8988T (cell line): ENCODE data around the gene C7orf25.

Experiments used
- DNase-seq: peaks from one replicate; pipeline ENCODE4 v3.0.0; 2011

Gene C7orf25

DNA sequence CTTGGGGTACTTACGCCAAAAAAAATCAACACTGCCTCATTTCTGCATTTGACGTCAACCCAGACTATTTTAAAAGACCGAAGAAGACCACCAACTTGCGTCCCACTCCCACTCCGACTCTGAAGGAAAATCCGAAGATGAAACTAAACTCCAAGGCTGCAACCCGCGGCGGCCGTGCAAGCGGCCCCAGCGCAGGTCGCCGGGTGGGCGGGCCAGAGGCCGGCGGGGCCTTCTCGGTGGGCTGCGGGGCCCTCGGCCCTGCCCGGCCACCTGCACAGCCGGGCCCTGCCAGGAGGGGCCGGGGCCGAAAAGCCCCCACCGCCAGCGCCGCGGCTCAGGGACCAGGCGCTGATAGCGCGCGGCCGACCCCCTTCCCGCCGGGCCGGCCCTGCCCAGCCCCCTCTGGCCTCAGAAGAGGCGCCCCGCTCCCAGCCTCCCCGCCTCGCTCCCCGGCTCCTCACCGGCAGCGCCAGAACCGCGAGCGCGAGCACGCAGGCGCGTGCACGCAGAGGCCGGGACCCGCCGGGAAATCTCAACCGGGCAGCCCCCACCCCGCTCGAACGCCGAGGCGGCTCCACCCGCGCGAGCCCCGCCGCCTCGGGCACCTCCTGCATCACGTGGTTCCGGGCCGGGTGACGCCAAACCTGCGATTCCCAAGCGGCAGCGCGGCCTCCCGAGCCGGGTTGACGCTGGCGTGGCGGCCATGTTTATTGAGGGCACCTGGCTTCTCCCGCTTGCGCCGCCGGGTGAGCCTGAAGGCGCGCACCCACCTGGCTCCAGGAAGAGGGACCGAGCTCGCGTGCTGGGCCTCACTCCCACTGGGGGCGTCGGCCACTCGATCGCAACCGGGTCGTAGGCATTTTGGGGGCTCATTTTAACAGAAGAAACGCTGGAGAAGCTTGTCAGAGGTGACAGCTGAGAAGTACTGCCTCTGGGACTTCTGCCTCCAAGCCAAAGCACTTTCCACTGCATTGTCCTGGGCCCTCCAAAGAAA is at the start of gene C7orf25:
TSS of gene C7orf25 (minus strand) at position 617 of the 994 bp plus-strand sequence. CDS start 1,170 bp downstream, outside the sequence.
- peak; percentile 63 for DNase-seq

DNA sequence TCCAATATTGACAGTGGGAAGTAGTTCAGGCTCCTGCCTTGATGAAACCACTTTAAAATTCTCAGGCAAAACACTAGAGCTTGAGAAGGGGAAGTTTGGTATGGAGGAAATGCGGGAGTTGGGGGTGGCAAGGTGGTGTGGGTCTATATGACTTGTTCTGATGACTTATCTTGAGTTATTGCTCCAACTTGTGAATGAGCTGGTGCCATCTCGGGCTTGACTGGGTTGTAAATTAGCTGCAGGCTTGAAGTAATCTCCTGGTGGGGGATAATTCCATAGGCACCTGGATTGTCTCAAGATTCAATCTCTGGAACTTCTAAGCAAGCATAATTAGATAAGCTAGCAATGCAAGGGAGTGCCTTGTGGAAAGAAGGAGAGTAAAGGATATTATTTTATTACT is 49.3 kb upstream of the C7orf25 start:
- DNase-seq: no peak

DNA sequence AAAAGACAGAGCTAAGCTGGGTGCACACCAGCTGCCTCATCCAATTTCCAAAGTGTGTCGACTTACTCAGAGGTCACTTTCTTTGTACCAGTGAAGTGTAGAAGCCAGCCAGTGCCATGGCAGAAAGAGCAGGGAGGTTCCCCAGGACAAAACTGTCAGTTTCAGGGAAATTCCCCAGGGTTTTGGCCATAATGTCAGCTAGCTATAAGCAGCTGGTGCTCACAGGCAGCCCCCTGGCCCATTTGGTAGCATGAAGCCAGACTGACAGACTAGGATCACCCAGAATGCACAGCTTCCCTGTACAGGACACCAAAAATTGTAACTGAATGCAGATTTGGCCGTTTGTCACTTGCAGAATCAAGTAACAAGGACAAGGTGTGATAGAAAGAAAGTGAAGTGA is 48.9 kb upstream of the C7orf25 start:
- no peak for DNase-seq

DNA sequence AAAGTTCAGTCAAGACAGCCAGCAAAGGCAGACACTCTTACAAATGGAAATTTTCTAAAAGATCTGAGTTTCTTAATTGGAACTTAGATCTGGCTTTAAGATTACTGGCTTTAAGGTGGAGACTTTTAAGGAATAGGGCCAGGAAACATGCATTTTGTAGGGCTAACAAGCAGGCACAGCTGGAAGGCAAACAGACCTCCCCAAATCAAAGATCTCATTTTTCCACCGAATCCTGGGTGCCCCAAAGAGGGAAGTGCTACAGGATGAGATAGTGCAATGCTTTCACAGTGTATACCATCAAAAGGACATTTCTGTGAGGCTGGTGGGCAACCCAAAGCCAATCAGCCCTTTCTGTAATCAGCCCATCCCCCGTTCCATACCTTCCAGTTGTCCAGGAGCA is 47.7 kb upstream of the C7orf25 start:
- DNase-seq: no peak

DNA sequence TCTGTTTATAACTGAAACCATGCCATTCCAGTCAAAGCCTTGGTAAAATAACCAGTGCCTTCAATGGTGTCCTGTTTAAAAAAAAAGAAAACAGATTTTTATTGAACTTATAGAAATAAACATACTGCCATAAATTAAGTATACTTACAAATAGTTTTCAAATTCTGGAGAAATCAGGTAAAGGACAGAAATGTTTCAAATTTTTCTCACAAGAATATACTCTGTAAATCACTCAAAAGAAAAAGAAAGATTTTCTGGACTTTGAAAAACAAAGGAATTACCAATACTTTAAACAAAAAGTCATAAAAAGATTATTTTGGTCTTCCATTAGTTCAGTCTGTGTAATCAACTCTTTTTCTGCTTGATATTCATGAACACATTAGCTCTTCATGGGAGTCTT is 44.2 kb upstream of the C7orf25 start:
- no peak for DNase-seq

DNA sequence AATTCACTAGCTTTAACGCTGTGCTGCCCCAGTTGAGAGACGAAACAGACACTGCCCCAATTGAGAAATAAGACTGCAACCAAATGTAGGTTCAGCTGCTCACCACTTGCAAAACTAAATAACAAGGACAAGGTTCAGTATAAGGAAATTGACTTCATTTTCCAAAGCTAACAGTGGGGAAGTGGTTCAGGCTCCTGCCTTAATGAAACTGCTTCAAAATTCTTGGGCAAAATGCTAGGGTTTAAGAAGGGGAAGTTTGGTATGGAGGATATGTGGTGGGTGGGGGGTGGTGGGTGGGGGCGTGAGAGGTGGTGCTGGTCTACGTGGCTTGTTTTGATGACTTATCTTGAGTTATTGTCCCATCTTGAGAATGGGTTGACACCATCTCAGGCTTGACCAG is 42.1 kb upstream of the C7orf25 start:
- DNase-seq: no peak

DNA sequence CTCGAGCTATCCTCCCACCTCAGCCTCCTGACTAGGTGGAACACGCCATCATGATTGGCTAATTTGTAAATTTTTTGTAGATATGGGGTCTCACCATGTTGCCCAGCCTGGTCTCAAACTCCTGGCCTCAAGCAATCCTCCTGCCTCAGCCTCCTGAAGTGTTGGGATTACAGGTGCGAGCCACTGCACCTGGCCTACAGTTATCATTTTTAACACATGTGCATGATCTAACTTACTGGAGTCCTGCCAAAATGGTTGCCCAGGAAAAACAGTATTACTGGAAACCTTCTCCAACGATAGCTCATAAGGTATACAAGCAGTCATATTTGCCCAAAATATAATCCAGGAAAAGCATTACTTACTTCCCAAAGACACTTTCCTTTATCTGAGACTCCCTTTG is 40.5 kb upstream of the C7orf25 start:
- DNase-seq: no peak

DNA sequence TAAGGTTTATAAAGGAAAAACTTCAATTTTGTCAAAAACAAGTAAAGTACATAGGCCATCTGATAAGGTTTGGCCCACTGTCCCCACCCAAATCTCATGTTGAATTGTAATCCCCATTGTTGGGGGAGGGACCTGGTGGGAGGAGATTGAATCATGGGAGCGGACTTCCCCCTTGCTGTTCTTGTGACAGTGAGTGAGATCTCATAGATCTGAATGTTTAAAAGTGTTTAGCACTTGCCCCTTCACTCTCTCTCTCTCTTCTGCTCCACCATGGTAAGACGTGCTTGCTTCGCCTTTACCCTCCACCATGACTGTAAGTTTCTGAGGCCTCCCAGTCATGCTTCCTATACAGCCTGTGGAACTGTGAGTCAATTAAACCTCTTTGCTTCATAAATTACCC is 38.5 kb upstream of the C7orf25 start:
- no peak for DNase-seq

DNA sequence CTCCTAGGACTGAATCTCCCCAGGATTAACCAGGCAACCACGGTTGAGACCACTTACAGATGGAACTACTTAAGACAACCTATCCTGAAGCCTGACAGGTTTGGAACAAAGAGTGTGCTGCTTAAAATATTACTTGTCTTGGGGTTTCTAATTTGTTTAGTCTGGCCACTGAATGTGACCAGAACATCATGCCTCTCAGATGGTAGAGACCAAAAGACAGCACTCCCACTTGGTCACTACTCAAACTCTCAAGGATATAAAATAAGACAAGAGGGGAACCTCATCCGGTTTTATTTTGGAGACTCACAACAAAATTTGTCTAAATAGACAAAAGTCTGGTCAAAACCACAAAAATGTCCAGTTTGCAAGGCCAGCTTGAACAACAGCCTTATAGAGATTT is 35.7 kb upstream of the C7orf25 start:
- DNase-seq: no peak

DNA sequence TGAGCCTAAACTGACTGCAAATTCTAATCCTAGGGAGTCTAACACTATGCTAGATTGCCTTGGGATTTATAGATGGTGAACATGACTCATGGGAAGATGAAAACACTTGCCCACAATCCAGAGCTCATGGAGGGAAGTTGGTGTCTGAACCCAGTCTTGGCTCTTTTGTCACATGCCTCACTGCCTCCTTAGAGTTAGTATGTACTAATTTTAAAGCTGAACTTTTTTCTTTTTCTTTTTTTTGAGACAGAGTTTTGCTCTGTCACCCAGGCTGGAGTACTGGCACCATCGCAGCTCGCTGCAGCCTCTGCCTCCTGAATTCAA is 34.7 kb upstream of the C7orf25 start:
- DNase-seq: no peak

DNA sequence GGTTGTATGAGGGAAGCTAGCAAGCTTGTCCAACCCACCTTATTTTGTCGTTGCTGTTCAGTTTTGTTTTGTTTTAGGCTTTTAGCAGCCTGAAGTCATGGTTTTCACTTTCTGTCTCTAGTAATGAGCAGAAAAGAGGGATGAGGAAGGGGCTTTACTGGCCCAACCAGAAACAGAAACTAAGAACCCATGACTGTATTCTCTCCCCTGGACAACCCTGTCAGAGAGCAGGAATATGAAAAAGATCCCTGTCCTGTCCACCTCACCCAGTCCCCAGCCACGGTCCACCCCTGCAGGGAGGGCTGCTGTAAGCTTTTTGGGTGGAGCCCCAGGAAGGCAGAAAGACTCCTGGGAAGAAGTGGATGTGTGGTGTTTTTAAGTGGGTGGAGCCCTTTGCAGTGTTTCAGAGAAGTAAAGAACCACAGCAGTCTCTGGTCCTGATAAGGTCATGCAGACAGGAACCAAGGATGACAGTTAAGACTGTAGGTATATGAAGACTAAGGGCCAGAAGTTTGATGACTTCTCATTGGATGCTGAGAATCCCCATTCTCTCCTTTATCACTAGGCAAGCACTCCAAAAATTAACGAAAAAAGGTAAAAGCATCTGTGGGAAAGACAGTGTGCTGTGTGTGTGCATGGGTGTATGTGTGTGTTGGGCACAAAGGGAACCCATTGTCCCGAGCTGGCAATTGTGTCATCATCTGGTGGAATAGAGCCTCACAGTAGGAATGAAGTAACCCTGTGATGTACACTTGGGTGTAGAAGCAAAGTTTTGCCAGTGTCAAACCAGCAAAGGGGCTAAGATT is 34.2 kb upstream of the C7orf25 start:
- DNase-seq: no peak

DNA sequence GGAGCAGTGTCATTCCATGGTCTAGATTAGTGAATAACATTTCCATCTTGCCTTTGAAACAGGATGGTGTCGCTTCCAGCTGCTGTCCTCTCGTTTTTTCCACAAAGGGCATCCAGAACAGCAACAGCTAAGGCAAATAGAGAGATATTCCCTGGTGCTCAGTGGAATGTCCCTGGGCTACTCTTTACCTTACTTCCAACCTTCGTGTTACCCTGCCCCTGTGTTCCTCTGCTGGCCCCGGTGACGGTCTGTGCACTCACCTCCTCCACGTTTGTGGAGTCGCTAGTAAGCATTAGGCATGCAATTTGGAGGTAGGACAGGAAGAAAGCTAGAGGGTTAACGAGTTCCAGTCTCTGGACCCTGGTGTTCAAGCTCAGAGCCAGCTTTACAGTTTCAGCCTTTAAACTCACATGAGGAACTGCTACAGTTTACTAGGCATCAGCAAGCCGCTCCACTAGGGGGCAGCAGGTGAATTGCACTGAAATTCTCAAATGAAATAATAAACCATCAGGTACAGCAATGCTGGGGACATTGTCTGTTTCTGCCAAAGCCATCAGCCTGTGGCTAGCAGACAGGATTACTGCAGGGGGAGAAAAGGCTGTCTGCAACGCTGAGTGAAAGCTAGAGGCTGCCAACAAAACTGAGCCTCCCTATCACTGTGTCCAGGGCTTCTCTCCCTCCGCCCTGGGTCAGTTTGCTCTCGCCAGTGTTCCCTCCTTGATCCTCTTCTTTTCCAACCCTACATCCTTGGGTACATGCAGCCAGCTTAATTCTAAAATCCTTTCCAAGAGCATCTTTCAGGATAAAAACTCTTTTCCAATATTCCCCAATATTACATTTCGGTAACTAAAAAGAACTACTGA is 29.3 kb upstream of the C7orf25 start:
- peak; percentile 20 for DNase-seq

DNA sequence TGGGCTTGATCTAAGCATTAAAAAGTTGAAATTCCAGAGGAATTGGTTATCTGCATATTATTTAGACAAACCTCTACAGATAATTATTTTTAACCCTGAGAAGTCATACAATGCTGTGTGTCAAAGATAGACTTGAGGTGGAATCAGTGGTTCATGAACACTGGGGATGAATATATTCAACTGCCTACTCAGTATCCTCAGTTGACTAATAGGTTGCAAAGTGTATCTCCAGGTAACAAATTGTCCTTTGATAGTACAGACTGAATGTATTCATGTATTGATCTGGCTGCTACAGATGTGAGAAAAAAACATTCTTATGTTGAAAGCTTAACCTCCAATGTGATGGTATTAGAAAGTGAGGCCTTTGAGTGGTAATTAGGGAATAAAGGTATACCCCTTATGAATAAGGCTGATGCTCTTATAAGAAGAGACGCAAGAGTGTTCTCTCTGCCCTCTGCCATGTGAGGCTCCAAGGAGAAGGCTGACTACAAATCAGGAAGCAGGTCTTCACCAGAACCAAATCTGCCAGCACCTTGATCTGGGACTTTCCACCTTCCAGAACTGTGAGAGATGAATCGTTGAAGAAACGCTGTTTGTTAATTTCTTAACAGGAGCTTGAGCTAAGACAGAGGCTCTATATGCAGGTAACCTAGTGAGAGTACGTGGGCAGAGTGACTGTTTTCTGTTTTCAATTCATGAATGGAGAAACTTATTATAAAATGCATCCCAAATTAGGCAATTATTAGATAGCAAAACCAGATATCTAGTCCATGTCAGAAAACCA is 27.8 kb upstream of the C7orf25 start:
- no peak for DNase-seq

DNA sequence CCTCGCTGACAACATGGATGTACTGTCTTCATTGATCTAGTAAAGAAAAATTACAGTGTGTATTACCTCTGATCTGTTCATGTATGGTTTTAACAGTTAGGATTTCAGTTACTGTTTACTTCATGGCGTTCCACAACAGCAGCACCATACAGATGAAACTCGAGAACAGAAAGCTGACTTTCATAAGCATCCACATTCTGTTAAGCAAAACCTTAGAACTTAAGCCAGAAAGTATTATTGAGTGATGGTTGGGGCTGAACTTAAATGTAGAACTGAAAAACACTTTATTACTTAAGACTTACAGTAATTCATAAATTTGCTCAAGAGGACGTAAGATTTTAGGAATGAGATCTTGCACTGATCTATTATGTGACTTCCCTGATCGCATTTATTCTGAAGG is 24.0 kb upstream of the C7orf25 start:
- no peak for DNase-seq

DNA sequence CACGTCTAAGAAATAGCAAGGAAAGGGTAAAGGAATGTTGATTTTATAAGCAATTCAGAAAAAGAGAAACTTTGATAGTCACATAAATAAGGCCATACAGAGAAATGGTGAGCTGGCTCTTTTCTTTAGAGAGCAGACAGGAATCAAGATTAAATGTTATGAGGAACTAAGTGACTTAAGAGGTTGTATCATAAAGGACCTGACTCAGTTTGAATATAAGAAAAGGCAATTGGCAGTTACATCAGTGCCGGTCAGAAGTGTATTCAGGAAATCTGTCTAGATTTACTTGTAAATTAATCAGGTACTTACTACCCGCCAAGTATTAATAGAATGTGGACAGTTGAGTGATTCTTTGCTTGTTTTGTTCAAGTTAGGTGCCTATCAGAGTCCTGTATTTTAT is 22.4 kb upstream of the C7orf25 start:
- DNase-seq: no peak

DNA sequence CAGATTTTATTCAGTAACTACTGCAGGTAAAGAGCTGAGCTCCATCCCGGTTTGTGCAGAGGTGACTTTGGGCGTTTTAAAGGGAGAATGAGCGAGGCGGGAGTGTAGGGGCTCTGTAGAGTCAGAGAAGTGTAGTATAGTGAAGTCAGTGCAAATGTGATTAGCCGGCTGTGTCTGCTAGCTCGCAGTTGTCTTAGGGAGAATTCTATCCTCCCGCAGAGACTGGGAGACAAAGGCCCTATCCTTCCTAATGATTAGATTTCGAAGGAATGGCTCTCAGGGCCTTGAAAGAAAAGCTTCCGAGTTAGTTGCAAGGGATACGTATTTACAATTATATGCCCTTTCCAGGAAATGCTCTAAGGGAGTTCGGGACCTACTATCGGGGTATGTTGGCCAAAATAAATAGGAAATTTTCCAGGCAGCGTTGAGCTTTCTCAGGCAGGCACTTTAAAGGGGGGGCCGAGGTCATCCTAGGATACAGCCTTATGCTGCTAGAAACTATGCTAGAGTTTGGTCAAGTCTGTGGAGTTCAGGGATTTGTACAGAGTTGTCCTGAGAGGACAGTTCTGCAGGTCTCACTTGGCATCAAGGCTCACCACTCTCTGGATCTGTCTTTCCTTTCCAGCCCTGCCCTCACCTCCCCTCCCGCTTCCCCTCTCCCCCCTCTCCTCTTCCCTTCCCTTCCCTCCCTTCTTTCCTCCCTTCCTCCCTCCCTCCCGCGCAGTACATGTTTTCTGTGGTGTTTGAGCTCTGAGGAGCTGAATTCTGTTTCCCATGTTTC is 21.1 kb upstream of the C7orf25 start:
- no peak for DNase-seq

DNA sequence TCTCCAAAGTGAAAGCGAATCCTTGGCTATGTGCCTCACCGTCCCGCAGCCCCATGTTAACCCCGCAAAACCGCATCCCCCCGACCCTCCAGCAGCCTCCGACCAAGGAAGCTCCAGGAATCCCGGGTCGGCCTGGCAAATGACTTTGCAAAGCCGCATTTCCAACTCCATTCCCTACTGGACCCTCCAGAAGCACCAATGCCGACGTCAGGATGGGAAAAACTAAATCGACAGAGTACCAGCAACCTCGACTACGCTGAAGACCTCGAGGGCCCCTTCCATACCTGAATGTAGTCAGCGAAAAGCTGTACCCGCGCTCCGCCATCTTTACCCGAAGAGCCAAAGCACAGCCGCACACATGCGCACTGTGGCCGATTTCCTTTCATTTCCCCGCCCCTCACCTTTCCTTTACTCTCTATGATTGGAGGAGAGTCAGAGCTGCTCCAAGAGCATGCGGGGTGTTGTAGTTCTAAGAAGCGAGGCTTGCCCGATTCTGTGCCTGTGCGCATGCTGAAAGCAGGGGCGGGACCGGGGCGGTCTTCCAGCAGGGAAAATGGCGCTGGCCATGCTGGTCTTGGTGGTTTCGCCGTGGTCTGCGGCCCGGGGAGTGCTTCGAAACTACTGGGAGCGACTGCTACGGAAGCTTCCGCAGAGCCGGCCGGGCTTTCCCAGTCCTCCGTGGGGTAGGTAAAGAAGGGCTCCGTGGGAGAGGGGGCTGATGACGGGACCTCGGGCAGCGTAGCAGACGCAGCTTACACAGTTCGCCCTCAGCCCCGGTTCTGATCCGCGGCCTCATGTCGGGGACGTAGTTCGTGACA is 20.2 kb upstream of the C7orf25 start, which contains the start of the genes MRPL32 and PSMA2:
TSS of gene MRPL32 (plus strand) at position 543 of the 818 bp plus-strand sequence. CDS start at position 554, 11 bp downstream.
TSS of gene PSMA2 (minus strand) at position 341 of the 818 bp plus-strand sequence. CDS start at position 325, 16 bp downstream.
- DNase-seq: peak; percentile 63

DNA sequence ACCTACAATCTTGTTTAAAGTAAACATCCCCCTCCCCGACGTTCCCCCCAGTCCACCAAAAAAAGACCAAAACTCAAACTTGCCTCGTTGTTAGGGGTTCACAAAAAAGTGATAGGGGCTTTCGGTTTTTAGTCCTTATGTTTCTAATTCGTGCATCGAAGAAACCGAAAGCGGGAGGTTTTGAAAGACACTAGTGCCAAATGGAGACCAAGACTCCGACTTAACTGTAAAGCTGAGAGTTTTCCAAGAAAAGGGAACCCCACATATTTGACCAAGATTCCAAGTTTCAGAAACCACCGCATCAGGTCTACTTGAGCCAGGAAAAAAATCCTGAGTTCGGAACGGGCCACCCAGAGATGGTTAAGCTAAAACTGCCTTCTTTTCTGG is 19.6 kb upstream of the C7orf25 start:
- no peak for DNase-seq

DNA sequence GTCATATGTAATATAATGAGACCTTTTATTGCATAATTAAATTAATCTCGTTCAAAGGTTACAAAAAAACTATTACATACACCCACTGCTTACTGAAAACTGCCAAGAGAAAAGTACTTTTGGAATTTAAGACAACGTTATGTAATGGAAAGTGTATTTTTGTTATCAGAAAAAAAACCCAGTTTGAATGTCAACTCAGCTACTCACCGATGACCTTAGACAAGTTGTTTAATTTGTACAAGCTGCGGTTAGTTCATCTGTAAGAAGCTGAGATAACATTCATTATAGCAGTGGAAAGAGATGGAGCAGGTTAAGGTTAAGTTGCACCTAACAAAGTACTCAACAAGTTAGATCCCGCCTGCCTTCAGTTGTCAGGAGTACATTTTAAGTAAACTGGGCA is 19.0 kb upstream of the C7orf25 start:
- DNase-seq: no peak

DNA sequence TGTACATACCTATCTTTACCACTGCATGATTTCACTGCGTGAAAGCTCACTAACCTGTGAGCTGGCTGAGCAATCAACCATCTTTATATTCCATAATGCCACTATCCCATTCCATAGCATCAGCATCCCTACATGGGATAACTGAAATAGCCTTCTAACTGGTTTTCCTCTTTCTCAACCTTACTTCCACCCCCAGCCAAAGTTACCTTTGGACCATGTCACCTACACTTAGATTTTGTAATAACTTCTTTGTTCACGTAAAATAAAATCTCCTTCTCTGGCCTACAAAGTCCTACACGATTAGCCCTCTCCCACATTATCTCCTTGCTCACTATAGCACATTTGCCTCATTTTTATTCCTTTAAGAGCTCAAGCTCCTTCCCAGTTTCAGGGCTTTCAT is 17.6 kb upstream of the C7orf25 start:
- no peak for DNase-seq
